HCT116 (cell line): ENCODE results near the gene SYNGR1. TPM values are rescaled to one million over a fixed set of nuclear protein-coding genes. Genes with fewer than 3 reads are reported as not detected.

Experiments
- ATAC-seq: fragments of 200-7000 bp; cut with Tn5 transposase; 2 replicates; pipeline ENCODE4 v1.9.1; 2020; ENCODE audit warnings: mild to moderate bottlenecking, moderate library complexity
- BruUV-seq: library from RNA; stranded (reverse); fragments of 400-500 nt; replicated peaks from 2 replicates; lab custom pipeline; 2021; lab: Mats Ljungman, UMichigan
- CTCF ChIA-PET: fragments of 300-600 bp; sonication (Branson Sonifier 250); formaldehyde crosslinking; loops from one replicate; lab custom pipeline; 2021; ENCODE audit warnings: antibody characterized with exemption; lab: Charles Lee
- POLR2A ChIA-PET: fragments of 300-600, 350-600 bp; sonication (Branson Sonifier 250); formaldehyde crosslinking; loops from one replicate; lab custom pipeline; 2021; ENCODE audit warnings: antibody characterized with exemption; lab: Charles Lee
- RAD21 ChIA-PET, 2 experiments: fragments of 300-600 bp; sonication (Branson Sonifier 250); formaldehyde crosslinking; loops; one replicate each; lab custom pipeline; 2023; ENCODE audit warnings: low total read pairs in 2 of 2; ENCODE audit not compliant: uncharacterized antibody in 2 of 2, unreplicated experiment in 2 of 2, low non-redundant PET in 1 of 2; lab: Charles Lee
- DNase-seq: peaks from one replicate; pipeline ENCODE4 v3.0.0-alpha.2; 2010; ENCODE audit warnings: low read depth, low spot score
- H2AFZ ChIP-seq: fragments of 200-600 bp; shearing (Covaris generic), sonication (generic); 2 replicates; pipeline ENCODE4 v1.6.1; 2017; ENCODE audit warnings: low read depth, mixed run types, mixed read lengths, antibody characterized with exemption, low read length; ENCODE audit not compliant: poor library complexity, severe bottlenecking
- H3K27ac ChIP-seq: 2 replicates; pipeline ENCODE4 v1.5.1; 2012; ENCODE audit warnings: low read depth, low read length
- H3K27me3 ChIP-seq: fragments of 200-600 bp; sonication (generic); 2 replicates; pipeline ENCODE4 v1.6.1; 2016; ENCODE audit warnings: mixed run types, low read length, mixed read lengths; ENCODE audit not compliant: insufficient read depth
- H3K36me3 ChIP-seq, 2 experiments: fragments of 200-500 bp in 1 of 2; fragments of 200-600 bp in 1 of 2; sonication (Bioruptor generic) in 1 of 2; sonication (generic) in 1 of 2; 2 replicates each; pipeline versions ENCODE4 v1.5.1 to v1.6.1; 2014 to 2016; ENCODE audit warnings: low read length in 2 of 2, inconsistent platforms in 1 of 2, mixed read lengths in 1 of 2, mixed run types in 1 of 2; ENCODE audit not compliant: insufficient read depth in 2 of 2, control insufficient read depth in 1 of 2
- H3K4me1 ChIP-seq, 2 experiments: fragments of 200-600 bp in 1 of 2; sonication (generic) in 1 of 2; 2 replicates each; pipeline versions ENCODE4 v1.5.1 to v1.6.1; 2012 to 2017; ENCODE audit warnings: low read length in 2 of 2, inconsistent platforms in 1 of 2, mild to moderate bottlenecking in 1 of 2, mixed read lengths in 1 of 2, mixed run types in 1 of 2, moderate library complexity in 1 of 2; ENCODE audit not compliant: insufficient read depth in 2 of 2, control insufficient read depth in 1 of 2
- H3K4me2 ChIP-seq: fragments of 200-600 bp; sonication (generic); 2 replicates; pipeline ENCODE4 v1.6.1; 2017; ENCODE audit warnings: mixed run types, low read length, mixed read lengths
- H3K4me3 ChIP-seq, 2 experiments: fragments of 200-600 bp in 1 of 2; sonication (generic) in 1 of 2; replicated peaks in 1 of 2; 2 replicates each; pipeline ENCODE4 v1.5.1; 2011 to 2016; ENCODE audit warnings: low read length in 2 of 2, control low read depth in 1 of 2, low read depth in 1 of 2, mild to moderate bottlenecking in 1 of 2, mixed read lengths in 1 of 2, mixed run types in 1 of 2
- H3K79me2 ChIP-seq: fragments of 200-600 bp; sonication (generic); 2 replicates; pipeline ENCODE4 v1.6.1; 2017; ENCODE audit warnings: mild to moderate bottlenecking, mixed run types, low read length, moderate library complexity, mixed read lengths; ENCODE audit not compliant: insufficient read depth
- H3K9ac ChIP-seq: fragments of 200-600 bp; sonication (generic); 2 replicates; pipeline ENCODE4 v1.6.1; 2016; ENCODE audit warnings: low read length, mixed read lengths
- H3K9me2 ChIP-seq: fragments of 200-600 bp; sonication (generic), shearing (Covaris generic); 2 replicates; pipeline ENCODE4 v1.6.1; 2017; ENCODE audit warnings: mixed run types, mild to moderate bottlenecking, moderate library complexity; ENCODE audit not compliant: insufficient read depth
- H3K9me3 ChIP-seq, 2 experiments: fragments of 200-500 bp in 1 of 2; fragments of 200-600 bp in 1 of 2; sonication (Bioruptor generic) in 1 of 2; sonication (generic) in 1 of 2; 2 replicates each; pipeline ENCODE4 v1.6.1; 2014 to 2017; ENCODE audit warnings: low read length in 2 of 2, mixed read lengths in 2 of 2, inconsistent platforms in 1 of 2, low read depth in 1 of 2, mild to moderate bottlenecking in 1 of 2, mixed run types in 1 of 2, moderate library complexity in 1 of 2; ENCODE audit not compliant: control insufficient read depth in 1 of 2, insufficient read depth in 1 of 2
- H4K20me1 ChIP-seq: fragments of 200-600 bp; sonication (generic), shearing (Covaris generic); 2 replicates; pipeline ENCODE4 v1.6.1; 2017; ENCODE audit warnings: mixed run types, mild to moderate bottlenecking, moderate library complexity; ENCODE audit not compliant: insufficient read depth
- CBX3 ChIP-seq: IDR thresholded peaks from 2 replicates; pipeline ENCODE4 v1.6.1; 2012; ENCODE audit warnings: low read depth
- EGR1 ChIP-seq: IDR thresholded peaks from 2 replicates; pipeline ENCODE4 v1.6.1; 2012; ENCODE audit warnings: low read depth
- ELF1 ChIP-seq: IDR thresholded peaks from 2 replicates; pipeline ENCODE4 v1.6.1; 2012; ENCODE audit warnings: low read depth, borderline replicate concordance
- EZH2 ChIP-seq: fragments of 200-600 bp; sonication (generic); IDR thresholded peaks from 2 replicates; pipeline ENCODE4 v1.6.1; 2017; ENCODE audit warnings: antibody characterized with exemption, mixed run types
- EZH2phosphoT487 ChIP-seq: fragments of 200-600 bp; IDR thresholded peaks from 2 replicates; pipeline ENCODE4 v1.6.1; 2018; ENCODE audit warnings: antibody characterized with exemption, borderline replicate concordance
- JUND ChIP-seq: IDR thresholded peaks from 2 replicates; pipeline ENCODE4 v1.6.1; 2012
- SIN3A ChIP-seq: IDR thresholded peaks from 2 replicates; pipeline ENCODE4 v1.6.1; 2012; ENCODE audit warnings: low read depth
- TCF7L2 ChIP-seq: IDR thresholded peaks from 2 replicates; pipeline ENCODE4 v1.7.0; 2011; ENCODE audit warnings: borderline replicate concordance, inconsistent platforms; ENCODE audit not compliant: insufficient read depth, insufficient read length; ENCODE audit errors: extremely low read depth
- intact Hi-C: fragments of 100-400 bp; cut with micrococcal nuclease; formaldehyde crosslinking; loops from 2 replicates; pipeline ENCODE4 v1.10.0; 2022
- total RNA-seq: library from RNA; stranded (reverse); gene quantifications from one replicate; pipeline ENCODE4 v1.2.1, GENCODE V29; 2021; ENCODE audit not compliant: unreplicated experiment
- TF ChIP-seq, protein P1 (sequence below): IDR thresholded peaks from 2 replicates; pipeline ENCODE4 v1.6.1; 2011; ENCODE audit warnings: mild to moderate bottlenecking, low read length, moderate library complexity; ENCODE audit not compliant: insufficient replicate concordance; ENCODE audit errors: extremely low read depth
- TF ChIP-seq, protein P2 (sequence below), 3 experiments: fragments of 200-600 bp in 1 of 3; sonication (generic) in 1 of 3; IDR thresholded peaks in 2 of 3; conservative IDR thresholded peaks in 1 of 3; 2 replicates each; pipeline ENCODE4 v1.5.1; 2012 to 2017; ENCODE audit warnings: low read depth in 2 of 3, low read length in 2 of 3, antibody characterized with exemption in 1 of 3, borderline replicate concordance in 1 of 3, control low read depth in 1 of 3, mild to moderate bottlenecking in 1 of 3, mixed read lengths in 1 of 3, mixed run types in 1 of 3, moderate library complexity in 1 of 3; ENCODE audit not compliant: insufficient read depth in 1 of 3

Gene SYNGR1
- total RNA-seq, 1 experiment from 2014 or later: 20.7 TPM

DNA sequence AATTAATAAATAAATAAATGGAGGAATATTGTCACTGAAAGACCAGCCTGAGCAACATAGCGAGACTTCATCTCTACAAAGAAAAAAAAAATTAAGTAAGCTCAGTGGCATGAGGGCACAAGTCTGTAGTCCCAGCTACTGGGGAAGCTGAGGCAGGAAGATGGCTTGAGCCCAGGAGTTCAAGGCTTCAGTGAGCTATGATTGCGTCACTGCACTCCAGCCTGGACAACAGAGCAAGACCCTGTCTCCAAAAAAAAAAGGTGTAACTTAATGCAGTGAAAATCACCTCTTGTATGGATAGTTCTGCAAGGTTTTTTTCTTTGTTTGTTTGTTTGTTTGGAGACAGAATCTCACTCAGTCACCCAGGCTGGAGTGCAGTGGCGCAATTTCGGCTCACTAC lies 4.6 kb upstream of the SYNGR1 start:
- ATAC-seq (no peak), DNase-seq (no peak)
- CTCF ChIA-PET: interaction anchor here (0.6 kb wide), 1 partner anchor 49 kb away, joined by 3 read pairs; no protein-coding TSS in a partner anchor
- Histone ChIP-seq H3K27ac (no peak overlapping the region), H3K9me2 (no peaks in the 10 kb centered on the region), H4K20me1 (no peaks in the 10 kb centered on the region), H3K27me3 (no peaks in the 10 kb centered on the region), H3K4me2 (no peak overlapping the region), H3K4me1 (peaks cover 18 to 21% of the 10 kb centered on the region in 2 experiments; a peak in 3 of 4 replicates), H3K36me3 (no peaks in the 10 kb centered on the region), H3K79me2 (0 out of 2 replicates have a peak, but pooled peaks cover under 1% of the 10 kb centered on the region), H3K9ac (no peak overlapping the region), H3K4me3 (no peak overlapping the region), H2AFZ (no peak overlapping the region)
- no TSS peak for BruUV-seq
- RAD21 ChIA-PET: no interaction called here
- intact Hi-C loops: no loop called here
- TF ChIP-seq, protein P1, sequence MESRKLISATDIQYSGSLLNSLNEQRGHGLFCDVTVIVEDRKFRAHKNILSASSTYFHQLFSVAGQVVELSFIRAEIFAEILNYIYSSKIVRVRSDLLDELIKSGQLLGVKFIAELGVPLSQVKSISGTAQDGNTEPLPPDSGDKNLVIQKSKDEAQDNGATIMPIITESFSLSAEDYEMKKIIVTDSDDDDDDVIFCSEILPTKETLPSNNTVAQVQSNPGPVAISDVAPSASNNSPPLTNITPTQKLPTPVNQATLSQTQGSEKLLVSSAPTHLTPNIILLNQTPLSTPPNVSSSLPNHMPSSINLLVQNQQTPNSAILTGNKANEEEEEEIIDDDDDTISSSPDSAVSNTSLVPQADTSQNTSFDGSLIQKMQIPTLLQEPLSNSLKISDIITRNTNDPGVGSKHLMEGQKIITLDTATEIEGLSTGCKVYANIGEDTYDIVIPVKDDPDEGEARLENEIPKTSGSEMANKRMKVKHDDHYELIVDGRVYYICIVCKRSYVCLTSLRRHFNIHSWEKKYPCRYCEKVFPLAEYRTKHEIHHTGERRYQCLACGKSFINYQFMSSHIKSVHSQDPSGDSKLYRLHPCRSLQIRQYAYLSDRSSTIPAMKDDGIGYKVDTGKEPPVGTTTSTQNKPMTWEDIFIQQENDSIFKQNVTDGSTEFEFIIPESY: no peak
- TF ChIP-seq EZH2 (no peak), ELF1 (no peak), SIN3A (no peak), EZH2phosphoT487 (no peak), EGR1 (no peak), CBX3 (no peak), TCF7L2 (no peak), JUND (no peak)
- TF ChIP-seq, protein P2, sequence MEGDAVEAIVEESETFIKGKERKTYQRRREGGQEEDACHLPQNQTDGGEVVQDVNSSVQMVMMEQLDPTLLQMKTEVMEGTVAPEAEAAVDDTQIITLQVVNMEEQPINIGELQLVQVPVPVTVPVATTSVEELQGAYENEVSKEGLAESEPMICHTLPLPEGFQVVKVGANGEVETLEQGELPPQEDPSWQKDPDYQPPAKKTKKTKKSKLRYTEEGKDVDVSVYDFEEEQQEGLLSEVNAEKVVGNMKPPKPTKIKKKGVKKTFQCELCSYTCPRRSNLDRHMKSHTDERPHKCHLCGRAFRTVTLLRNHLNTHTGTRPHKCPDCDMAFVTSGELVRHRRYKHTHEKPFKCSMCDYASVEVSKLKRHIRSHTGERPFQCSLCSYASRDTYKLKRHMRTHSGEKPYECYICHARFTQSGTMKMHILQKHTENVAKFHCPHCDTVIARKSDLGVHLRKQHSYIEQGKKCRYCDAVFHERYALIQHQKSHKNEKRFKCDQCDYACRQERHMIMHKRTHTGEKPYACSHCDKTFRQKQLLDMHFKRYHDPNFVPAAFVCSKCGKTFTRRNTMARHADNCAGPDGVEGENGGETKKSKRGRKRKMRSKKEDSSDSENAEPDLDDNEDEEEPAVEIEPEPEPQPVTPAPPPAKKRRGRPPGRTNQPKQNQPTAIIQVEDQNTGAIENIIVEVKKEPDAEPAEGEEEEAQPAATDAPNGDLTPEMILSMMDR (IDR thresholded peaks at IDR 0.05 in 2 of 3, conservative IDR thresholded peaks at IDR 0.05 in 1 of 3; ENCODE audit: borderline replicate concordance in 1 of 3, insufficient read depth in 1 of 3, low read depth in 2 of 3, low read length in 2 of 3): no peak
- TF ChIP-seq, all 23 proteins: peak for 0
- no peaks in the 10 kb centered on the region for H3K9me3 ChIP-seq
- POLR2A ChIA-PET: no interaction called here
